ENCODE measurements around the gene DOK6.

DOK6 gene

GRCh38 chr18:69684789-69685188 is 284.1 kb downstream of the DOK6 start:
- DNase-seq, result no peak

- no peak for DNase-seq
Measured at GRCh38 chr18:69686861-69687260, 286.2 kb downstream of the DOK6 start.

- DNase-seq, result no peak
Measured at GRCh38 chr18:69689121-69689759, 288.6 kb downstream of the DOK6 start.

GRCh38 chr18:69691008-69691760 is 290.5 kb downstream of the DOK6 start:
- no peak for DNase-seq

GRCh38 chr18:69697069-69697468 is 296.4 kb downstream of the DOK6 start:
- no peak for DNase-seq

- DNase-seq, result no peak
Measured at GRCh38 chr18:69697689-69698088, 297.0 kb downstream of the DOK6 start.

- no peak for DNase-seq
Measured at GRCh38 chr18:69701305-69701704, 300.6 kb downstream of the DOK6 start.

GRCh38 chr18:69703461-69703860 is 302.8 kb downstream of the DOK6 start:
- no peak for DNase-seq

GRCh38 chr18:69705987-69706386 is 305.3 kb downstream of the DOK6 start:
- no peak for DNase-seq

GRCh38 chr18:69708844-69709243 is 308.2 kb downstream of the DOK6 start:
- no peak for DNase-seq

GRCh38 chr18:69715191-69715795 is 314.6 kb downstream of the DOK6 start:
- no peak for DNase-seq

- DNase-seq, result no peak
Measured at GRCh38 chr18:69717586-69717985, 316.9 kb downstream of the DOK6 start.

GRCh38 chr18:69718912-69719547 is 318.3 kb downstream of the DOK6 start:
- DNase-seq, result no peak

GRCh38 chr18:69720422-69720821 is 319.7 kb downstream of the DOK6 start:
- no peak for DNase-seq

GRCh38 chr18:69723434-69723833 is 322.7 kb downstream of the DOK6 start:
- DNase-seq, result no peak

GRCh38 chr18:69725009-69725408 is 324.3 kb downstream of the DOK6 start:
- DNase-seq, result no peak

- no peak for DNase-seq
Measured at GRCh38 chr18:69725855-69726508, 325.3 kb downstream of the DOK6 start.

- DNase-seq, result no peak
Measured at GRCh38 chr18:69727912-69728572, 327.4 kb downstream of the DOK6 start.

- DNase-seq, result no peak
Measured at GRCh38 chr18:69730664-69731063, 330.0 kb downstream of the DOK6 start.

- no peak for DNase-seq
Measured at GRCh38 chr18:69734536-69734935, 333.8 kb downstream of the DOK6 start.

GRCh38 chr18:69736730-69737129 is 336.0 kb downstream of the DOK6 start:
- DNase-seq, result no peak

GRCh38 chr18:69737851-69738250 is 337.2 kb downstream of the DOK6 start:
- no peak for DNase-seq
